Measurements from ENCODE around the gene APP. TPM values are rescaled to one million over a fixed set of nuclear protein-coding genes. Genes with fewer than 3 reads are reported as not detected.

Gene APP
- total RNA-seq, 2 donors from 2014 or later: 460 to 557 TPM

DNA sequence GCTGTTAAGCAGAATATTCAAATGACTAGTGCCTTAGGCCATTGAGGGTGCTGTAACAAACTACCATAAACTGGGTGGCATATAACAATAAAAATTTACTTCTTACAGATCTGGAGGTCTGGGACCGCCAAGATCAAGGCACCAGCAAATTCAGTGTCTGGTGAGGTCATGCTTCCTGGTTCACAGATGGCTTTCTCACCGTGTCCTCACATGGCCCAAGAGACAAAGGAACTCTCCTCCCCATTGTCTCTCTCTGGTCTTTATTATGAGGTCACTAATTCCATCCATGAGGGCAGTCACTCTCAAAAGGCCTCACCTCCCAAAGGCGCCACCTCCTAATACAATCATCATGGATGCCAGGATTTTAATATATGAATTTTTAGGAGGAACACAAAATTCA is 308.5 kb downstream of the APP start:
- Histone ChIP-seq H3K36me3 (ENCODE audit: control insufficient read depth, insufficient read depth, low read length) (no peaks in the 10 kb centered on the region), H3K9me3 (ENCODE audit: control insufficient read depth, low read length) (no peaks in the 10 kb centered on the region), H3K4me1 (ENCODE audit: control insufficient read depth, insufficient read depth, low read length) (peaks cover 2% of the 10 kb centered on the region), H3K4me3 (ENCODE audit: low read length) (no peak overlapping the region), H3K27ac (ENCODE audit: low read depth, low read length) (no peak overlapping the region), H3K9ac (ENCODE audit: extremely low read depth, low read length, poor library complexity, severe bottlenecking) (no peak overlapping the region), H3K27me3 (ENCODE audit: control insufficient read depth, insufficient read depth, low read length, poor library complexity, severe bottlenecking) (no peaks in the 10 kb centered on the region)
- Mint-ChIP-seq H3K27ac (no peak overlapping the region), H3K36me3 (ENCODE audit: low read depth) (no peaks in the 10 kb centered on the region), H3K27me3 (ENCODE audit: insufficient read depth) (no peaks in the 10 kb centered on the region), H3K4me1 (peaks cover 2% of the 10 kb centered on the region), H3K4me3 (no peak overlapping the region), H3K9me3 (no peaks in the 10 kb centered on the region)
- TF ChIP-seq CTCF (conservative IDR thresholded peaks at IDR 0.05): no peak
- 93 to 100% methylated on average over 1 to 3 of the region's 3 CpGs for WGBS, 2 experiments (ENCODE audit: insufficient coverage in 1 of 2, insufficient read length in 1 of 2)
- no peak for DNase-seq

- Histone ChIP-seq H3K9ac (ENCODE audit: extremely low read depth, low read length, poor library complexity, severe bottlenecking) (no peak overlapping the region), H3K27me3 (ENCODE audit: control insufficient read depth, insufficient read depth, low read length, poor library complexity, severe bottlenecking) (no peaks in the 10 kb centered on the region), H3K36me3 (ENCODE audit: control insufficient read depth, insufficient read depth, low read length) (no peaks in the 10 kb centered on the region), H3K27ac (ENCODE audit: low read depth, low read length) (no peak overlapping the region), H3K4me3 (ENCODE audit: low read length) (no peak overlapping the region), H3K9me3 (ENCODE audit: control insufficient read depth, low read length) (no peaks in the 10 kb centered on the region), H3K4me1 (ENCODE audit: control insufficient read depth, insufficient read depth, low read length) (no peaks in the 10 kb centered on the region)
- H3K27me3 Mint-ChIP-seq (ENCODE audit: insufficient read depth): no peaks in the 10 kb centered on the region
- no peak for TF ChIP-seq CTCF (conservative IDR thresholded peaks at IDR 0.05)
- H3K4me1 Mint-ChIP-seq: no peaks in the 10 kb centered on the region
- no peaks in the 10 kb centered on the region for H3K9me3 Mint-ChIP-seq
- H3K4me3 Mint-ChIP-seq: no peak overlapping the region
- H3K36me3 Mint-ChIP-seq (ENCODE audit: low read depth): no peaks in the 10 kb centered on the region
- no peak overlapping the region for H3K27ac Mint-ChIP-seq
- no peak for DNase-seq
- 89 to 93% methylated on average over 2 to 5 of the region's 5 CpGs for WGBS, 2 experiments (ENCODE audit: insufficient coverage in 1 of 2, insufficient read length in 1 of 2)
Measured at GRCh38 chr21:25859235-25859929, 311.2 kb downstream of the APP start.

DNA sequence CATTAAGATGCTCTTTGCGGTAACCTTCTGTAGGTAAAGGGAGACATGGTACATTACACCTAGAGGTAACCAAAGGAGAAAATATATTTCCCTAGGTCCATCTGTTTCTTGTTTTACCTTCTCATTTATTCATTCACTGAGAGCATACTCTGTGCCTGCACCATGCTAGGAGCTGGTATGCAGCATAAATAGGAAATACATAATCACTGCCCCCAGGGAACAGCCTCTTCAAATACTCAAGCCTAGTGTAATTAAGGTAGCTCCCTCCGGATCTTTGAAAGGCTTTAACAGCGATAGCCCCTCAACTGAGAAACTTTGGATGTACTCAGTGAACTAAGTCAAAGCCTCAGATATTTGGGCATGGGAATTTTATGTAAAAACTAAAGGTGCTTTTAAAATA is 312.2 kb downstream of the APP start:
- no peaks in the 10 kb centered on the region for H3K4me1 ChIP-seq (ENCODE audit: control insufficient read depth, insufficient read depth, low read length)
- Mint-ChIP-seq H3K36me3 (ENCODE audit: low read depth) (no peaks in the 10 kb centered on the region), H3K27me3 (ENCODE audit: insufficient read depth) (no peaks in the 10 kb centered on the region), H3K27ac (no peak overlapping the region), H3K9me3 (no peaks in the 10 kb centered on the region), H3K4me1 (no peaks in the 10 kb centered on the region), H3K4me3 (no peak overlapping the region)
- WGBS, 2 experiments (ENCODE audit: insufficient coverage in 1 of 2, insufficient read length in 1 of 2): 93 to 94% methylated on average over 2 to 3 of the region's 3 CpGs
- no peaks in the 10 kb centered on the region for H3K27me3 ChIP-seq (ENCODE audit: control insufficient read depth, insufficient read depth, low read length, poor library complexity, severe bottlenecking)
- no peak overlapping the region for H3K9ac ChIP-seq (ENCODE audit: extremely low read depth, low read length, poor library complexity, severe bottlenecking)
- TF ChIP-seq CTCF (conservative IDR thresholded peaks at IDR 0.05): no peak
- no peak for DNase-seq
- no peaks in the 10 kb centered on the region for H3K9me3 ChIP-seq (ENCODE audit: control insufficient read depth, low read length)
- H3K4me3 ChIP-seq (ENCODE audit: low read length): no peak overlapping the region
- H3K27ac ChIP-seq (ENCODE audit: low read depth, low read length): no peak overlapping the region
- no peaks in the 10 kb centered on the region for H3K36me3 ChIP-seq (ENCODE audit: control insufficient read depth, insufficient read depth, low read length)

Measured in endodermal cell (in vitro differentiated cells).